NCI-H146 treated with DMSO at 0.1 percent for 48 hours (cell line): ENCODE data around the gene DCN.
"Not testable (repeated sequence)": the region's sequence is repeated elsewhere in the genome, so short reads cannot be mapped to it uniquely, and the experiment has no call there.

Experiments used
- DNase-seq: peaks from one replicate; lab custom pipeline; 2025; ENCODE audit not compliant: unreplicated experiment; lab: John Stamatoyannopoulos, UW

Gene DCN

DNA sequence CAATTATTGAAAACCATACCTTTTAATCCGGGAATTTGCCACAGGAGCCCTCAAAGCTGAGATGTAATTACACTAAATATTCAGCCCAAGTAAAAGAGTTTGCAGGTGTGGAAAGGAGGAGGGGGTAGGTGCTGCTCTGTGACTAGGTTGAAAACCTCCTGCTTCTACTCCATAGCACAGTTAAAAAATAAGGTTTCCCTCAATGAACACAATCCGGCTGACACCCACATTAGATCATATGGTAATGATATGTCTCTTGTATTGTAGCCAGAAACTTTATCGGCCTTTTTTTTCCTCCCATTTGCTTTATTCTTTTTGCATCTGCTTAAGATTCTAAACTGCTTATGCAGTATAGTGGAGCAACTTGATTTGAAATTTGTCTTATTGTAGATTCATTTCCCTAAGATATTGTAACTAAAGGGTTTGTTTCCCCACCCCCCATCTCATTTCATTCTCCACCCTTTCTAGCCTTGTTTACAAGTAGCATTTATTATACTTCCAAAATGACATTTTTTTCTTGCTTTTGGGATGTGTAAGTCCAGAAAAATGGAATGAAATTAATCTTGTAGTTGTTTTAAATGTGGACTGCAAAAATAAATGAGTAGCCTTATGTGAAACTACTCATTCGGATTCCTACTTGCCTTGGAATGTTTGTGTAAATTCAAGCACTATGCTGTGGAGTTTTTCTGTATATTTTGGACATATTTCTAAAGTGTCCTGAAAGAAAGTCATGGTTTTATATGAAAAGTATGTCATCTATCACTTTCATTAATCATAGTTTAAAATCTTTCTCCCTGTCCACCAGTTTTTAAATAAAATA lies at the start of gene DCN:
Gene DCN (minus strand): TSS at position 182 of the 820 bp plus-strand sequence. CDS start 4,265 bp downstream, outside the sequence.
- DNase-seq, result no peak

DNA sequence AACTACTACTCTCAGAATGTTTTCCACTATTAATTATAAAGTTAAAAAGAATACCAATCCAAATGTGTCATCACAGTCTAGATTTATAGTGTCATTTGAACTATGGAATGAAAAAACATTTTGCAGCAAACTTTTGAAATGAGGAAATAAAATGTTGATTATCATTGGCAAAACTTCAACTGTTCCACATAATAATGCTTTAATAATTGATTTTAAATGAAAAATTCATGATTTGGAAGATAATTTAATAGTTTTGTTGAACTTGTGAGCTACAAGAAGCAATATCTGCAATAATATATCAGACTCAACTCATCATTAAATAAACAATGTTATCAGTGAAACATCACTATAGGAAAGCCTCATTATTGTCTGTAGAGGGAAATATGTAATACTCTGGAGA lies 48.2 kb upstream of the DCN start:
- no peak for DNase-seq

DNA sequence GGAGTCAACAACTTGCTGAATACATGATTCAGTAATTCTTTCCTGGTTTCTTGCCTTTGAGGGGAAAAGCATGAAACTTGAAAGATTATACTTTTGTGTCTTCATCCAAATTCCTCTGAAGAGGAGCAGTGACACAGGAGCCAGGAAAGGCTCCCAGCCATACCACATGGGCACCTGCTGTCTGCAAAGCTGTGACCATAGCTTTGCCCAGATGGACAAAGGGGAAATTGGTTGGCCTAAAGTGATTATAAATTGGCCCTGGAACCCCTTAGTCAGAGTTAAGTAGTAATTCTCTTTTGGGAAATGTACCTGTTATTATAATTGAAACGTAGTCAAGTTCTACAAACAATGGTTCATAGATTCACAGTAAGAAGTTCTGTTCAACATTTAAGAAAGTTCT lies 44.3 kb upstream of the DCN start:
- no peak for DNase-seq

DNA sequence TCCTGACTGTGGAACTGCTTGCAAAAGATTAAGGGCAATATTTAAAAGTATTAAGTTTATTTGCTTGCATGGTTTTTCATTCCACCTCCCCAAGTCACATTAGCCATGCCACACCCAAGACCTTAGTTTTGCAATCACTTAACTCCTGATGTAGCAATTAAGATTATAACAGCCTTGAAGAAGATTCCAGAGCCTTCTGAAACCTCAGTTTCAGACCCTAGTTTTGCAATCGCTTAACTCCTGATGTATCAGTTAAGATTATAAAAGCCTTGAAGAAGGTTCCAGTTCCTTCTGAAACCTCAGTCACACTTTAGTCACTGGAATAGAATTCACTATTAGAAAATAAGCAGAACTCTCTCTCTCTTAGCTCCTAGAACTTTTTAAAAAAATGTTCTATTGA lies 42.7 kb upstream of the DCN start:
- DNase-seq, result no peak

GRCh38 chr12:91224401-91224800 lies 41.8 kb upstream of the DCN start:
- DNase-seq, result no peak

- DNase-seq, result no peak
Measured at GRCh38 chr12:91222746-91223145, 40.1 kb upstream of the DCN start.

DNA sequence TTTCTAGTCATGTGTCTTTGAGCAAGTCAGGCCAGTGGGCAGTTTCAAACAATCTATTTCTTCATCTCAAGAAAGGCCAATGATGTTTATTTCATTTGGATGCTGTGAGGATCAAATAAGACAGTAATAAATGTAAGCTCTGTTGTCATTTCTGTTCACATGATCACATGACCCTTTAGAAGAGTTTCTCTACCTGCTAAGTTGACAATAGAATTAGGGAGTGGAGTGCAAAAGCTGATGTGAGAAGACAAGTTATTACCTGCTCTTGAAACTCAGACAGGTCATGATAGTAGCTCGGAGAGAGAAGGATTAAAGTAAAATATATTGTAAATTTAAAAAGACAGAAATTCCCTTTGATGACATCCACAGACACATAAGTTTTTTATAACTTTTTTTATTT lies 37.3 kb upstream of the DCN start:
- DNase-seq, result no peak

- DNase-seq, result no peak
Measured at GRCh38 chr12:91219511-91219910, 36.9 kb upstream of the DCN start.

DNA sequence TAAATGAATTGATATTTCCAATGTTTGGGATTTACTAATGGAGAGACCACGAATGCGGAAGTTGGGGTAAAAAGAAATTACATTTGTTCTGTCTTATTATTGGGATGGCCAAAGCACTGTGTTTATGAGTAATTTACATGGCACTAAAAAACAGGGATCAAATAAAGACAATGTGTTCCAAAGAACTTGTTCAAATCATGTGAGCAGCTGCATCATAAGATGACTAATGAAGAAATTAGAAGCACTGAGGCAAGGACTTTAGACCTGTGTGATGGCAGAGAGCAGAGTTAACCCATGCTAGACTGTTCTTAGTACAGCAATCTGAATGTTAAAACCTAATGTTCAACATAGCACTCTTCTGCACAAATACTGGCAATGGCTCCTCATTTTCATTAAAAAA lies 34.3 kb upstream of the DCN start:
- DNase-seq, result no peak

GRCh38 chr12:91215940-91216454 lies 33.4 kb upstream of the DCN start:
- DNase-seq, result no peak

- no peak for DNase-seq
Measured at GRCh38 chr12:91211866-91212265, 29.2 kb upstream of the DCN start.

DNA sequence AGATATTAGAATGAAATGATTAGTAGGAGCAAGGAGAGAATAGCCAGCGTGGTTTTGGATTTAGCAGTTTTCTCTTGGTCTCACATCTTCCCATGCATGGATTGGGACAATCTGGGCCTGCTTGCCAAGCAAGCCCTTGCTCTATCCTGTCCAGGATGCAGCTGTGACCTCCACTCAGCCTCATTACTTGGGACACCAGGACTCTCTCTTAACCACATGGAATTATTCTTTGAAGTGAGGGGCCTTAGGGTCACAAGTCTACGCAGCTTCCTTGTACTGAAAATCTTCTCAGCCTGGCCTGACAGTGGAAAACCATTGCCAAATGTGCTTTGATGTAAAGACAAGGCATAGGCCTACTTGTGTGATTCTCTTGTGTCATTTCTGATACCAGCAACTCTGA lies 28.0 kb upstream of the DCN start:
- no peak for DNase-seq

GRCh38 chr12:91210144-91210543 lies 27.5 kb upstream of the DCN start:
- no peak for DNase-seq

DNA sequence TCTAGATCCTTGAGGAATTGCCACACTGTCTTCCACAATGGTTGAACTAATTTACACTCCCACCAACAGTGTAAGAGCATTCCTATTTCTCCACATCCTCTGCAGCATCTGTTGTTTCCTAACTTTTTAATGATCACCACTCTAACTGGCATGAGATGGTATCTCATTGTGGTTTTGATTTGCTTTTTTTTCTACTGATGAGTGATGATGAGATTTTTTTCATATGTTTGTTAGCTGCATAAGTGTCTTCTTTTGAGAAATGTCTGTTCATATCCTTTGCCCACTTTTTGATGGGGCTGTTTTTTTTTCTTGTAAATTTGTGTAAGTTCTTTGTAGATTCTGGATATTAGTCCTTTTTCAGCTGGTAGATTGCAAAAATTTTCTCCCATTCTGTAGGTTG lies 24.7 kb upstream of the DCN start:
- not testable (repeated sequence) for DNase-seq

DNA sequence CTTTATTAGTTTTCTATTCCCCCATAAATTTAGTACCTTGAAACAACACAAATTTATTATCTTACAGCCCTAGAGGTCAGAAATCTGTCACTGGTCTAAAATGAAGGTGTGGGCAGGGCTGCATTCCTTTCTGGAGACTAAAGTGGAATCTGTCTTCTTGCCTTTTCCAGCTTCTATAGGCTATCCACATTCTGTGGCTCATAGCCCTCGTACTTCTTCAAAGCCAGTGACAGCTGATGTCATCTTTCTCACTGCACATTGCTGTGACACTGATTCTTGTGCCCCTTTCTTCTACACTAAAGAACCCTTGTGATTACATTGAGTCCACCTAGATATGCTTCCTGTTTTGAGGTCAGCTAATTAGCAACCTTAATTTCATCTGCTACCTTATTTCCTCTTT lies 23.2 kb upstream of the DCN start:
- DNase-seq, result no peak

DNA sequence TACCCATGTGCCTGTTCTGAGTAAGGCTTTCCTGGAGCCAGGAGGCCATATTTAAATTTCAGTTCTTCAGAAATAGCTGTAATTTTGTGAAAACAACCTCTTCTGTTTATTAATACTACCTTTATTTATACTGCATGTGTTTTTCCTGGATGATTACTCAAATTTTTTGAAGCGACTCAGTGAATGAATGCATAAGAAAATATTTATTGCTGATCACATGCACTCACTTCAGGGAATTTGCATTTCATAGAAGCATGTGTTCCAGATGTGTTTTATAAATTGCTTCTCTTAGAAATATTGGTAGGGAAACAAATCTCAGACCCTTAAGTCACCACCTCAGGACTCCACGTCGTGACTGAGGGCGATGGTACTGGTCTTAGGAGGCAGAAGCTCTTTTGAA lies 21.8 kb upstream of the DCN start:
- no peak for DNase-seq

DNA sequence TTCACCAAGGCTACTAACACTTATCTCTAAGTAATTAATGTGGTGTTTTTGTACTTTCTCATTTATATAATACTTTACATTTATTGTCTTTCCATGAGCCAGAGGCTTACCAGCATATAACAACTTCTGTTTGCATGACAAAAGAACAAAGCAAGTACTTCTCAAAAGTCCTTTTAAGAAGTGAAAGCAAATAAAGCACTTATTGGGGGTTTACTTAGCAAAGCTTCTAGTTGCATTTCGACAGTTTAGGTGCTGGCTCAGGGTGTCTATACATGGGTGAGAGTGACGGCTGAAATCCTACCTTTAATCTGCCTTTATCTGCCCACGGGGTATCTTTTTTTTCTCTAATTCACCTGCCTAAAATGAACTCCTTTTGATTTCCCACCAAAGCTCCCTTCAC lies 21.0 kb upstream of the DCN start:
- no peak for DNase-seq

DNA sequence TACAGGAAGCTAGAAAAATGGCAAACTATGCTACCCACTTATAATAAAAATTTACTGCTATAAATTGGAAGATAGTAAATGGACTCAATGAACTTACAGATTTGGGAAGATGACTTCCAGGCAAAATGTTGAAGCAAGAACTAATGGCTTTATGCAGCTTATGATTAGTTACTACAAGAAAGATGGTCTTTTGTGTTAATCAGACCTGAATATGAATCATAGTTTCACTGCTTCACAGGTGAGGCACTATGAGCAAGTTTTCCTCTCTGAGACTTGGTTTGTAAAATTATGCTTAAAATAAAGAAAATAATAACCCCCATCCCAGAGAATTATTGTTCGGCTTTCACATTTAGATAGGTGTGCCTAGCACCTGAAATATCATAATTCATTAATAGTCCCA lies 19.8 kb upstream of the DCN start:
- no peak for DNase-seq

DNA sequence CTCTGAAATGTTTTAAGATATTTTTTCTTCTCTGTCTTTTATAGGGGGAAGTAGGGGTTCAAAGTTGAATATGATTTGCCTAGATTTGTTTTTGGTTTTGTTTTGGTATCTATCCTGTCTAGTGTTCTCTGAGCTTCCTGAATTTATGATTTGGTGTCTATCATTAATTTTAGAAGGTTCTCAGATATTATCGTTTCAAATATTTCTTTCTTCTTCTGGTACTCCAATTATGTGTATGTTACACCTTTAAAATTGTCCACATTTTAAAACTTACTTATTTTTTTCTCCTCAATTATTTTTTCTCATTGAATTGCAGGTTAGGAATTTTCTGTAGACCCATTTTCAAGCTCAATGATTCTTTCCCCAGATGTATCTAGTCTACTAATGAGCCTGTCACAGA lies 13.8 kb upstream of the DCN start:
- DNase-seq, result no peak

DNA sequence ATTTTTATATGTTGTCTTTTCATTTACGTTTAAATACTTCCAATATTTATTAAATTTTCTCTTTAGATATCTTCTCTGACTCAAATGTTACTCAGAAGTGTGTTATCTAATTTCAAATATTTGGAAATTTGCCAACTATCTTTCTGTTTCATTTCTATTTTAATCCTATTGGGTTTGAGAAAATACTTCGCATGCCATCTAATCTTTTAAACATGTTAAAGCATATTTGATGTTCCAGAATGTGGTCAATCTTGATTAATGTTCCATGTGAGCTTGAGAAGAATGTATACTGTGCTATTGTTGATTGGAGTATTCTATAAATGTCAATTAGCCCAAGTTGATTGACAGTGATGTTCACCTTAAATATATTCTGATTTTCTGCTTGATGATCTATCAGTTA lies 11.9 kb upstream of the DCN start:
- no peak for DNase-seq

- DNase-seq, result no peak
Measured at GRCh38 chr12:91191513-91192111, 9.0 kb upstream of the DCN start.

GRCh38 chr12:91189516-91189915 lies 6.9 kb upstream of the DCN start:
- DNase-seq, result no peak

DNA sequence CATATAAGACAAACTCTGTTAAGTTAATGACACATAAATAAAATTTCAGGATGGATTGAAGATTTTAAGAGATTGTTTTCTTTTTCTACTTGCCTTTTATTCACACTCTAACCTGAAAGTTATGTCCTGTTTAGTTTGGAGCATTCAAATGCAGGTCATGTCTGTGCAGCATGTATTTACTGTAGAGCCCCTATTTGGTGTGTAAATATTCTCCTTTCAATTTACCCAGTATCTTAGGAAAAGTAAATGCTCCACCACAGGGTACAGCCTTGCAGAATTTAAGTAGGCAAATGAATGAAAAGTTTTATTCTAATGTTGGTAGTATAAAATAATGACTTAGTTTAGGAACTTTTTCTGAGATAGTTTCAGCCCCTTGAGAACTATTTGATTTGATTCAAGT lies 6.2 kb upstream of the DCN start:
- DNase-seq, result no peak
